Kidney (tissue), 14 donors: ENCODE results near the gene CFDP1. TPM values are rescaled to one million over a fixed set of nuclear protein-coding genes. Genes with fewer than 3 reads are reported as not detected.
A peak's percentile ranks its signal among the peaks of the same experiment; 100 is the strongest.

Experiments used
- DNase-seq, 5 donors: peaks; one replicate each; pipeline ENCODE4 v3.0.0-alpha.2; 2013 to 2020
- FAIRE-seq: peaks from 2 replicates; lab custom pipeline; 2012; peaks lifted over from hg19 to GRCh38; lab: Jason Lieb, UNC
- H3K27ac ChIP-seq, 2 donors: one replicate each; pipeline ENCODE4 v1.7.0; 2013; ENCODE audit warnings: low read depth in 2 of 2, low read length in 2 of 2, inconsistent platforms in 1 of 2
- H3K27me3 ChIP-seq: one replicate; pipeline ENCODE4 v1.7.1; 2013; ENCODE audit warnings: low read length, inconsistent platforms; ENCODE audit not compliant: control insufficient read depth, insufficient read depth
- H3K36me3 ChIP-seq, 3 donors: one replicate each; pipeline versions ENCODE4 v1.7.0 to v1.7.1; 2013; ENCODE audit warnings: low read length in 3 of 3, control low read depth in 1 of 3, inconsistent platforms in 1 of 3; ENCODE audit not compliant: insufficient read depth in 3 of 3, control insufficient read depth in 2 of 3
- H3K4me1 ChIP-seq, 3 donors: one replicate each; pipeline versions ENCODE4 v1.7.0 to v1.7.1; 2013; ENCODE audit warnings: low read length in 3 of 3, inconsistent platforms in 1 of 3, low read depth in 1 of 3; ENCODE audit not compliant: control insufficient read depth in 2 of 3, insufficient read depth in 2 of 3
- H3K4me3 ChIP-seq, 3 donors: one replicate each; pipeline versions ENCODE4 v1.7.0 to v1.8.1; 2013; ENCODE audit warnings: low read length in 3 of 3, control low read depth in 1 of 3, inconsistent platforms in 1 of 3
- H3K9ac ChIP-seq, 3 donors: one replicate each; pipeline versions ENCODE4 v1.7.0 to v1.7.1; 2013; ENCODE audit warnings: low read length in 3 of 3, control low read depth in 1 of 3, inconsistent platforms in 1 of 3
- H3K9me3 ChIP-seq, 3 donors: one replicate each; pipeline versions ENCODE4 v1.7.0 to v1.7.1; 2013; ENCODE audit warnings: low read length in 3 of 3, control low read depth in 1 of 3, inconsistent platforms in 1 of 3; ENCODE audit not compliant: control insufficient read depth in 2 of 3, insufficient read depth in 1 of 3
- CTCF ChIP-seq: IDR thresholded peaks from 3 replicates; pipeline ENCODE4 v1.5.1; 2012; ENCODE audit warnings: mild to moderate bottlenecking, moderate library complexity, borderline replicate concordance; ENCODE audit not compliant: insufficient read depth; ENCODE audit errors: extremely low read depth
- intact Hi-C: fragments of 100-400 bp; cut with DNase I; formaldehyde crosslinking; loops from one replicate; pipeline ENCODE4 v1.11.1; 2022
- polyA plus RNA-seq: library from polyadenylated mRNA; stranded (reverse); fragments of 350-450 nt; fragmentation: Illumina TruSeq; extraction: RNeasy Lipid Tissue Mini Kit (QIAGEN cat#74804); gene quantifications from one replicate; pipeline ENCODE4 v1.2.3, GENCODE V29; 2014; ENCODE audit warnings: low read depth, low replicate concordance; ENCODE audit not compliant: insufficient read depth
- total RNA-seq: library from RNA; stranded (reverse); fragmentation: NEBNext Ultra II Directional; extraction: Animal tissue kit (Norgen Biotek cat#: 25700); gene quantifications from one replicate; pipeline ENCODE4 v1.2.1, GENCODE V29; 2021
- donor health status: control.
- donor health status: control.
- donor health status: control.
- donor health status: control.
- donor health status: control.
- donor health status: DM: yes; HTN: yes; CAD: no.
- donor health status: Normal renal cell carcinoma (clear cell type).

The CFDP1 gene
- total and polyA plus RNA-seq, 2 donors from 2014 or later: 53.5 to 148 TPM

GRCh38 chr16:75309156-75309555 is 124.1 kb downstream of the CFDP1 start:
- no peak overlapping the region for H3K4me3 ChIP-seq
- intact Hi-C loops: no loop called here
- no peak for FAIRE-seq
- DNase-seq: peak in 2 of 5 donors; percentile 30
- TF ChIP-seq CTCF: no peak
- no peak overlapping the region for H3K27ac ChIP-seq
- H3K27me3 ChIP-seq: no peaks in the 10 kb centered on the region
- no peaks in the 10 kb centered on the region for H3K36me3 ChIP-seq
- no peak overlapping the region for H3K9ac ChIP-seq
- H3K9me3 ChIP-seq: no peaks in the 10 kb centered on the region
- peaks cover 0 to 27% (median 22%) of the 10 kb centered on the region in 3 donors for H3K4me1 ChIP-seq

GRCh38 chr16:75308011-75308410 is 125.3 kb downstream of the CFDP1 start:
- Histone ChIP-seq H3K27ac (no peak overlapping the region), H3K9ac (no peak overlapping the region), H3K4me3 (no peak overlapping the region), H3K27me3 (no peaks in the 10 kb centered on the region), H3K9me3 (no peaks in the 10 kb centered on the region), H3K36me3 (peaks cover 0 to 4% (median 0%) of the 10 kb centered on the region in 3 donors), H3K4me1 (peaks cover 0 to 29% (median 23%) of the 10 kb centered on the region in 3 donors)
- DNase-seq (no peak), FAIRE-seq (no peak)
- intact Hi-C loops: no loop called here
- TF ChIP-seq CTCF: no peak

GRCh38 chr16:75307506-75307905 is 125.8 kb downstream of the CFDP1 start:
- H3K27ac ChIP-seq: no peak overlapping the region
- H3K9me3 ChIP-seq: no peaks in the 10 kb centered on the region
- peaks cover 0 to 29% (median 23%) of the 10 kb centered on the region in 3 donors for H3K4me1 ChIP-seq
- no peak for TF ChIP-seq CTCF
- H3K27me3 ChIP-seq: no peaks in the 10 kb centered on the region
- no peak overlapping the region for H3K9ac ChIP-seq
- FAIRE-seq (no peak), DNase-seq (no peak)
- intact Hi-C loops: no loop called here
- H3K36me3 ChIP-seq: peaks cover 0 to 5% (median 0%) of the 10 kb centered on the region in 3 donors
- H3K4me3 ChIP-seq: no peak overlapping the region

- peaks cover 0 to 29% (median 23%) of the 10 kb centered on the region in 3 donors for H3K4me1 ChIP-seq
- peak overlapping the region in 1 of 3 donors; percentile 7 for H3K9ac ChIP-seq
- peak in 1 of 5 donors; percentile 30 for DNase-seq
These were observed 127.1 kb downstream of the CFDP1 start for GRCh38 chr16:75306099-75306762.

More at GRCh38 chr16:75306099-75306762, 127.1 kb downstream of the CFDP1 start:
- TF ChIP-seq CTCF: no peak
- Histone ChIP-seq H3K27me3 (no peaks in the 10 kb centered on the region), H3K9me3 (no peaks in the 10 kb centered on the region), H3K4me3 (peak overlapping the region in 2 of 3 donors; percentile 37 to 38), H3K27ac (peak overlapping the region; percentile 67 to 91), H3K36me3 (peaks cover 0 to 9% (median 6%) of the 10 kb centered on the region in 3 donors)
- FAIRE-seq: no peak
- intact Hi-C loops: no loop called here
